Dendritic cell treated with granulocyte-macrophage colony-stimulating factor and Interleukin-4, amounts not matched to agents 40 ng/mL and 50 ng/mL, for 4 days (primary cell): ENCODE measurements around the gene TMEM175.
"Not testable (repeated sequence)": the region's sequence is repeated elsewhere in the genome, so short reads cannot be mapped to it uniquely, and the experiment has no call there.

Experiments
- H3K27ac Mint-ChIP-seq: one replicate; pipeline ENCODE4 v1.8.0; 2022; ENCODE audit warnings: mild to moderate bottlenecking, mixed read lengths
- H3K27me3 Mint-ChIP-seq: one replicate; pipeline ENCODE4 v1.8.0; 2022; ENCODE audit warnings: mild to moderate bottlenecking, mixed read lengths
- H3K36me3 Mint-ChIP-seq: one replicate; pipeline ENCODE4 v1.8.0; 2022; ENCODE audit warnings: low read depth, mixed read lengths
- H3K4me1 Mint-ChIP-seq: one replicate; pipeline ENCODE4 v1.8.0; 2022; ENCODE audit warnings: low read depth, mixed read lengths
- H3K4me3 Mint-ChIP-seq: one replicate; pipeline ENCODE4 v1.8.0; 2022; ENCODE audit warnings: mild to moderate bottlenecking, moderate library complexity, mixed read lengths
- H3K9me3 Mint-ChIP-seq: one replicate; pipeline ENCODE4 v1.8.0; 2022; ENCODE audit warnings: mixed read lengths
- intact Hi-C: fragments of 100-400 bp; cut with micrococcal nuclease; formaldehyde crosslinking; loops from one replicate; pipeline ENCODE4 v1.15.0; 2022

The TMEM175 gene

GRCh38 chr4:930028-930551 lies 2.2 kb upstream of the TMEM175 start:
- H3K36me3 Mint-ChIP-seq = peaks cover 45% of the 10 kb centered on the region
- peak overlapping the region; percentile 97 for H3K27ac Mint-ChIP-seq
- peak overlapping the region; percentile 97 for H3K4me3 Mint-ChIP-seq
- peaks cover 70% of the 10 kb centered on the region for H3K4me1 Mint-ChIP-seq
- intact Hi-C loops = loop anchor here (5.0 kb wide), 1 partner anchor 57 kb away; the partner anchor contains the start of gene IDUA
- H3K27me3 Mint-ChIP-seq = no peaks in the 10 kb centered on the region
- H3K9me3 Mint-ChIP-seq = no peaks in the 10 kb centered on the region

GRCh38 chr4:930827-931193 lies 1.4 kb upstream of the TMEM175 start:
- H3K9me3 Mint-ChIP-seq = no peaks in the 10 kb centered on the region
- H3K36me3 Mint-ChIP-seq = peaks cover 40% of the 10 kb centered on the region
- H3K27me3 Mint-ChIP-seq = no peaks in the 10 kb centered on the region
- peak overlapping the region; percentile 97 for H3K4me3 Mint-ChIP-seq
- peaks cover 65% of the 10 kb centered on the region for H3K4me1 Mint-ChIP-seq
- H3K27ac Mint-ChIP-seq = peak overlapping the region; percentile 97
- intact Hi-C loops = loop anchor here (5.0 kb wide), 1 partner anchor 56 kb away; the partner anchor contains the start of gene IDUA

GRCh38 chr4:931194-931959 lies 883 bp upstream of the TMEM175 start:
- H3K27ac Mint-ChIP-seq = peak overlapping the region; percentile 97
- H3K4me1 Mint-ChIP-seq = peaks cover 65% of the 10 kb centered on the region
- H3K36me3 Mint-ChIP-seq = peaks cover 35% of the 10 kb centered on the region
- no peaks in the 10 kb centered on the region for H3K27me3 Mint-ChIP-seq
- peak overlapping the region; percentile 97 for H3K4me3 Mint-ChIP-seq
- intact Hi-C loops = loop anchor here (5.0 kb wide), 1 partner anchor 56 kb away; the partner anchor contains the start of gene IDUA
- no peaks in the 10 kb centered on the region for H3K9me3 Mint-ChIP-seq

GRCh38 chr4:932713-933070 lies 432 bp downstream of the TMEM175 start:
- H3K27ac Mint-ChIP-seq = peak overlapping the region; percentile 97
- H3K9me3 Mint-ChIP-seq = no peaks in the 10 kb centered on the region
- H3K4me3 Mint-ChIP-seq = peak overlapping the region; percentile 97
- peaks cover 72% of the 10 kb centered on the region for H3K4me1 Mint-ChIP-seq
- no peaks in the 10 kb centered on the region for H3K27me3 Mint-ChIP-seq
- intact Hi-C loops = loop anchor here (5.0 kb wide), 1 partner anchor 55 kb away; the partner anchor contains the start of gene IDUA
- H3K36me3 Mint-ChIP-seq = peaks cover 32% of the 10 kb centered on the region

- H3K36me3 Mint-ChIP-seq = peaks cover 17% of the 10 kb centered on the region
- H3K9me3 Mint-ChIP-seq, H3K27ac Mint-ChIP-seq, H3K27me3 Mint-ChIP-seq, intact Hi-C loops, H3K4me3 Mint-ChIP-seq: not testable (repeated sequence)
- peaks cover 29% of the 10 kb centered on the region for H3K4me1 Mint-ChIP-seq
Measured at GRCh38 chr4:939508-939907, 7.2 kb downstream of the TMEM175 start.

- Mint-ChIP-seq H3K4me3 (no peak overlapping the region), H3K27ac (no peak overlapping the region), H3K36me3 (peaks cover 44% of the 10 kb centered on the region), H3K9me3 (no peaks in the 10 kb centered on the region), H3K27me3 (peaks cover 8% of the 10 kb centered on the region), H3K4me1 (peaks cover 2% of the 10 kb centered on the region)
- intact Hi-C loops = no loop called here
Measured at GRCh38 chr4:945274-946102, 13.2 kb downstream of the TMEM175 start.

GRCh38 chr4:946103-946450 lies 13.8 kb downstream of the TMEM175 start:
- Mint-ChIP-seq H3K36me3 (peaks cover 50% of the 10 kb centered on the region), H3K9me3 (no peaks in the 10 kb centered on the region)

GRCh38 chr4:946517-947471 lies 14.5 kb downstream of the TMEM175 start:
- H3K9me3 Mint-ChIP-seq = no peaks in the 10 kb centered on the region
- H3K27me3 Mint-ChIP-seq = peaks cover 8% of the 10 kb centered on the region
- H3K27ac Mint-ChIP-seq = no peak overlapping the region
- peaks cover 57% of the 10 kb centered on the region for H3K36me3 Mint-ChIP-seq
- H3K4me3 Mint-ChIP-seq = no peak overlapping the region
- intact Hi-C loops = no loop called here
- no peaks in the 10 kb centered on the region for H3K4me1 Mint-ChIP-seq

More at GRCh38 chr4:946103-946450, 13.8 kb downstream of the TMEM175 start:
- H3K4me1 Mint-ChIP-seq = no peaks in the 10 kb centered on the region
- no peak overlapping the region for H3K27ac Mint-ChIP-seq
- H3K4me3 Mint-ChIP-seq = no peak overlapping the region
- H3K27me3 Mint-ChIP-seq = peaks cover 8% of the 10 kb centered on the region
- intact Hi-C loops = no loop called here

- H3K36me3 Mint-ChIP-seq = peaks cover 63% of the 10 kb centered on the region
- H3K9me3 Mint-ChIP-seq = no peaks in the 10 kb centered on the region
- H3K27me3 Mint-ChIP-seq = peaks cover 8% of the 10 kb centered on the region
- H3K4me3 Mint-ChIP-seq = no peak overlapping the region
- intact Hi-C loops = no loop called here
- H3K4me1 Mint-ChIP-seq = no peaks in the 10 kb centered on the region
- no peak overlapping the region for H3K27ac Mint-ChIP-seq
Measured at GRCh38 chr4:947491-947971, 15.3 kb downstream of the TMEM175 start.

- Mint-ChIP-seq H3K27me3 (peaks cover 8% of the 10 kb centered on the region), H3K4me1 (no peaks in the 10 kb centered on the region), H3K36me3 (peaks cover 63% of the 10 kb centered on the region), H3K27ac (no peak overlapping the region), H3K9me3 (no peaks in the 10 kb centered on the region), H3K4me3 (no peak overlapping the region)
- intact Hi-C loops = no loop called here
Measured at GRCh38 chr4:948101-948935, 16.1 kb downstream of the TMEM175 start.

- no peaks in the 10 kb centered on the region for H3K9me3 Mint-ChIP-seq
- intact Hi-C loops = no loop called here
- peaks cover 8% of the 10 kb centered on the region for H3K27me3 Mint-ChIP-seq
- H3K4me1 Mint-ChIP-seq = no peaks in the 10 kb centered on the region
- H3K27ac Mint-ChIP-seq = no peak overlapping the region
- H3K36me3 Mint-ChIP-seq = peaks cover 63% of the 10 kb centered on the region
- no peak overlapping the region for H3K4me3 Mint-ChIP-seq
Measured at GRCh38 chr4:948936-949300, 16.7 kb downstream of the TMEM175 start.

- intact Hi-C loops = no loop called here
- Mint-ChIP-seq H3K27me3 (peaks cover 8% of the 10 kb centered on the region), H3K36me3 (peaks cover 68% of the 10 kb centered on the region), H3K4me3 (no peak overlapping the region), H3K27ac (no peak overlapping the region), H3K4me1 (no peaks in the 10 kb centered on the region), H3K9me3 (no peaks in the 10 kb centered on the region)
Measured at GRCh38 chr4:949656-950055, 17.4 kb downstream of the TMEM175 start.
